ENCODE results near the gene SBF2. TPM values are rescaled to one million over a fixed set of nuclear protein-coding genes. Genes with fewer than 3 reads are reported as not detected.
A peak's percentile ranks its signal among the peaks of the same experiment; 100 is the strongest.

SBF2 gene
- polyA plus RNA-seq, 1 donor (not counting 4 experiments of a cell fraction or from before 2014, with no cell fraction given): 24.5 TPM

DNA sequence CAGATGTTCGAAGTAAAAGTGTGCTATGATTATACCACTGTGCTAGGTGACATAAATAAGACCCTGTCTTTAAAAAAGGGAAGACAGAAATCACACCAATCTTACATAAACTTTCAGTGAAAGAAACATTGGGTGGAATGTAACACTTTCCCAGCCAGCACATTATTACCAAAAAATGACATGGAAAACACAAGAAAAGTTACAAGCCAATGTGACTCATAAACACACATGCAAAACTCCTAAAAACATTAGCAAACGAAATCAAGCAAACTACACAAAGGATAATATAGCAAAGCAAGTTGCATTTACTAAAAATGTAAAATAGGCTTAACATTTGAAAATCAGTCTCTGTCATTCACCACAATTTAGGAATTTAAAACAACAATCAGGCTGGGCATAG, 47.0 kb downstream of the SBF2 start:
- Histone ChIP-seq H3K4me2 (ENCODE audit: control insufficient read depth, extremely low read depth, insufficient read depth, low read depth, low read length) (no peak overlapping the region), H4K20me1 (ENCODE audit: control insufficient read depth, extremely low read depth, insufficient read depth, low read length) (no peaks in the 10 kb centered on the region), H3K9me3 (ENCODE audit: control insufficient read depth, low read depth, low read length) (no peaks in the 10 kb centered on the region), H3K79me2 (ENCODE audit: control insufficient read depth, insufficient read depth, low read length) (peaks cover 24% of the 10 kb centered on the region), H3K4me3 (ENCODE audit: control insufficient read depth in 2 of 3, extremely low read depth in 1 of 3, insufficient read depth in 2 of 3, low read depth in 1 of 3, low read length in 3 of 3) (no peak overlapping the region), H3K9me1 (ENCODE audit: control insufficient read depth, extremely low read depth, insufficient read depth, low read length) (no peaks in the 10 kb centered on the region), H3K9ac (ENCODE audit: control insufficient read depth, extremely low read depth, insufficient read depth, low read length) (no peak overlapping the region), H3K27me3 (ENCODE audit: control insufficient read depth, extremely low read depth, insufficient read depth, low read length) (no peaks in the 10 kb centered on the region), H3K36me3 (ENCODE audit: control insufficient read depth in 2 of 2, extremely low read depth in 1 of 2, insufficient read depth in 2 of 2, low read length in 2 of 2) (no peaks in the 10 kb centered on the region), H3K4me1 (ENCODE audit: control insufficient read depth, extremely low read depth, insufficient read depth, low read length) (peaks cover 10% of the 10 kb centered on the region), H3K27ac (ENCODE audit: control insufficient read depth, insufficient read depth, low read length) (no peak overlapping the region), H2AFZ (ENCODE audit: control insufficient read depth, low read length) (no peak overlapping the region)
- dilution Hi-C loops (cut with MboI; ENCODE audit: extremely low pct_ligation_motif_present, low sequenced_read_pairs): no loop called here
- DNase-seq (ENCODE audit: low read depth, low spot score) (no peak), FAIRE-seq (no peak)
- TF ChIP-seq, protein P1, sequence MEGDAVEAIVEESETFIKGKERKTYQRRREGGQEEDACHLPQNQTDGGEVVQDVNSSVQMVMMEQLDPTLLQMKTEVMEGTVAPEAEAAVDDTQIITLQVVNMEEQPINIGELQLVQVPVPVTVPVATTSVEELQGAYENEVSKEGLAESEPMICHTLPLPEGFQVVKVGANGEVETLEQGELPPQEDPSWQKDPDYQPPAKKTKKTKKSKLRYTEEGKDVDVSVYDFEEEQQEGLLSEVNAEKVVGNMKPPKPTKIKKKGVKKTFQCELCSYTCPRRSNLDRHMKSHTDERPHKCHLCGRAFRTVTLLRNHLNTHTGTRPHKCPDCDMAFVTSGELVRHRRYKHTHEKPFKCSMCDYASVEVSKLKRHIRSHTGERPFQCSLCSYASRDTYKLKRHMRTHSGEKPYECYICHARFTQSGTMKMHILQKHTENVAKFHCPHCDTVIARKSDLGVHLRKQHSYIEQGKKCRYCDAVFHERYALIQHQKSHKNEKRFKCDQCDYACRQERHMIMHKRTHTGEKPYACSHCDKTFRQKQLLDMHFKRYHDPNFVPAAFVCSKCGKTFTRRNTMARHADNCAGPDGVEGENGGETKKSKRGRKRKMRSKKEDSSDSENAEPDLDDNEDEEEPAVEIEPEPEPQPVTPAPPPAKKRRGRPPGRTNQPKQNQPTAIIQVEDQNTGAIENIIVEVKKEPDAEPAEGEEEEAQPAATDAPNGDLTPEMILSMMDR (optimal IDR thresholded peaks at IDR 0.05 in 1 of 3, IDR thresholded peaks at IDR 0.05 in 1 of 3, conservative IDR thresholded peaks at IDR 0.05 in 1 of 3; ENCODE audit: extremely low read depth in 1 of 3, insufficient read depth in 2 of 3, low read length in 3 of 3): no peak
- no peak for TF ChIP-seq EZH2 (IDR thresholded peaks at IDR 0.05; ENCODE audit: low read length)

DNA sequence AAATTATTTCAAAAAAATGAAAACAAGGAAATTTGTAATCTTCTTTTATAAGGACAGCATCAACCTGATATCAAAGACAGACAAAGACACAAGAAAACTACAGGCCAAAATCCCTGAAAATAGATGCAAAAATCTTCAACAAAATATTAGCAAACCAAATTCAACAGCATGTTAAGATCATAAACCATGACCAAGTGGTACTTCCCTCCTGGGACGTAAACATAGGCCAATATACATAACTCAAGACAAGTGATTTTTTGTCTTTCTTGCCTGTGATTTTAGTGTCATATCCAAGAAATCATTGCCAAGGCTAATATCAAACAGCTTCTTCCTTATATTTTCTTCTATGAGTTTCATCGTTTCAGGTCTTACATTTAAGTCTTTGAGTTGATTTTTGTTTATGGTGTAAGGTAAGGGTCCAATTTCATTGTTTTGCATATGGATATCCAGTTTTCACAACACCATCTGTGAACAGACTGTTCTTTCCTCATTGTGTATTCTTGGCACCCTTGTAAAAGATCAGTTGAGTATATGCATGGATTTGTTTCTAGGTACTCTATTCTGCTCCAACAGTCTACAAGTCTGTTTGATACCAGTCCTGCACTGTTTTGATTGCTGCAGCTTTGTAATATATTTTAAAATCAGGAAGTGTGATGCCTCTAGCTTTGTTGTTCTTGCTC, 50.0 kb downstream of the SBF2 start:
- H3K9me1 ChIP-seq (ENCODE audit: control insufficient read depth, extremely low read depth, insufficient read depth, low read length): no peaks in the 10 kb centered on the region
- dilution Hi-C loops (cut with MboI; ENCODE audit: extremely low pct_ligation_motif_present, low sequenced_read_pairs): no loop called here
- DNase-seq (ENCODE audit: low read depth, low spot score): no peak
- H3K36me3 ChIP-seq (ENCODE audit: control insufficient read depth in 2 of 2, extremely low read depth in 1 of 2, insufficient read depth in 2 of 2, low read length in 2 of 2): no peaks in the 10 kb centered on the region
- TF ChIP-seq EZH2 (IDR thresholded peaks at IDR 0.05; ENCODE audit: low read length): no peak
- TF ChIP-seq, protein P1 (optimal IDR thresholded peaks at IDR 0.05 in 1 of 3, IDR thresholded peaks at IDR 0.05 in 1 of 3, conservative IDR thresholded peaks at IDR 0.05 in 1 of 3; ENCODE audit: extremely low read depth in 1 of 3, insufficient read depth in 2 of 3, low read length in 3 of 3): no peak
- no peak overlapping the region for H3K4me3 ChIP-seq (ENCODE audit: control insufficient read depth in 2 of 3, extremely low read depth in 1 of 3, insufficient read depth in 2 of 3, low read depth in 1 of 3, low read length in 3 of 3)
- no peaks in the 10 kb centered on the region for H3K9me3 ChIP-seq (ENCODE audit: control insufficient read depth, low read depth, low read length)
- no peak overlapping the region for H3K27ac ChIP-seq (ENCODE audit: control insufficient read depth, insufficient read depth, low read length)
- H3K9ac ChIP-seq (ENCODE audit: control insufficient read depth, extremely low read depth, insufficient read depth, low read length): no peak overlapping the region
- FAIRE-seq: peak; percentile 46
- H2AFZ ChIP-seq (ENCODE audit: control insufficient read depth, low read length): no peak overlapping the region
- no peak overlapping the region for H3K4me2 ChIP-seq (ENCODE audit: control insufficient read depth, extremely low read depth, insufficient read depth, low read depth, low read length)
- peaks cover 28% of the 10 kb centered on the region for H3K79me2 ChIP-seq (ENCODE audit: control insufficient read depth, insufficient read depth, low read length)
- no peaks in the 10 kb centered on the region for H3K27me3 ChIP-seq (ENCODE audit: control insufficient read depth, extremely low read depth, insufficient read depth, low read length)
- peaks cover 10% of the 10 kb centered on the region for H3K4me1 ChIP-seq (ENCODE audit: control insufficient read depth, extremely low read depth, insufficient read depth, low read length)
- no peaks in the 10 kb centered on the region for H4K20me1 ChIP-seq (ENCODE audit: control insufficient read depth, extremely low read depth, insufficient read depth, low read length)

Measured in keratinocyte (primary cell).